Kidney epithelial cell (primary cell): ENCODE measurements around the gene PCSK2. TPM values are rescaled to one million over a fixed set of nuclear protein-coding genes. Genes with fewer than 3 reads are reported as not detected.

Experiments used
- DNase-seq: peaks from one replicate; pipeline ENCODE4 v3.0.0-alpha.2; 2010; ENCODE audit warnings: low read depth
- H3K27me3 ChIP-seq: 2 replicates; pipeline ENCODE4 v1.6.0; 2011; ENCODE audit warnings: low read length; ENCODE audit not compliant: control insufficient read depth, insufficient read depth
- H3K36me3 ChIP-seq: 2 replicates; pipeline ENCODE4 v1.5.1; 2011; ENCODE audit warnings: low read length; ENCODE audit not compliant: control insufficient read depth, insufficient read depth
- H3K4me3 ChIP-seq: 2 replicates; pipeline ENCODE4 v1.5.1; 2011; ENCODE audit warnings: low read depth, mild to moderate bottlenecking, control low read depth, low read length
- total RNA-seq: library from RNA; depleted of rRNA; stranded (reverse); fragments of >200 nt; gene quantifications from 2 replicates; pipeline ENCODE4 v1.2.3, GENCODE V29; 2015
- TF ChIP-seq, protein P1 (sequence below): IDR thresholded peaks from 2 replicates; pipeline ENCODE4 v1.5.1; 2011; ENCODE audit warnings: mild to moderate bottlenecking, moderate library complexity, low read length, control low read depth, inconsistent platforms; ENCODE audit not compliant: insufficient read depth, poor library complexity, severe bottlenecking

The PCSK2 gene
- total RNA-seq, 1 donor from 2014 or later = 0.04 TPM

DNA sequence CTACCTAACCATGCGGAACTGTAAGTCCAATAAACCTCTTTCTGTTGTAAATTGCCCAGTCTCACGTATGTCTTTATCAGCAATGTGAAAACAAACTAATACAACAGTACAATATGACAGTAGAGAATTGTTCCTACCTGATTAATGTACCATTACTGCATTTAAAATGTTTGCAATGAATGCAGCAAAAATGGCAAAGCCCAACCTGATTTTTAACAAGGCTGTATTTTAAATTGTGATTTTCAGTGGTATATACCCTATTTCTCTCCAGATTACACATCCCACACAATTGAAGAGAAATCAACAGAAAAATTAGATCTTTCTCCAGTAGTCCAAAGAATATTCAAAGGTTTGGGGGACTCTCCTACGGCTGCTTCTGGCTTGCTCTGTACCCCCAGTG lies 3.3 kb upstream of the PCSK2 start:
- Histone ChIP-seq H3K27me3 (peaks cover 28% of the 10 kb centered on the region), H3K36me3 (no peaks in the 10 kb centered on the region), H3K4me3 (no peak overlapping the region)
- no peak for DNase-seq
- TF ChIP-seq, protein P1, sequence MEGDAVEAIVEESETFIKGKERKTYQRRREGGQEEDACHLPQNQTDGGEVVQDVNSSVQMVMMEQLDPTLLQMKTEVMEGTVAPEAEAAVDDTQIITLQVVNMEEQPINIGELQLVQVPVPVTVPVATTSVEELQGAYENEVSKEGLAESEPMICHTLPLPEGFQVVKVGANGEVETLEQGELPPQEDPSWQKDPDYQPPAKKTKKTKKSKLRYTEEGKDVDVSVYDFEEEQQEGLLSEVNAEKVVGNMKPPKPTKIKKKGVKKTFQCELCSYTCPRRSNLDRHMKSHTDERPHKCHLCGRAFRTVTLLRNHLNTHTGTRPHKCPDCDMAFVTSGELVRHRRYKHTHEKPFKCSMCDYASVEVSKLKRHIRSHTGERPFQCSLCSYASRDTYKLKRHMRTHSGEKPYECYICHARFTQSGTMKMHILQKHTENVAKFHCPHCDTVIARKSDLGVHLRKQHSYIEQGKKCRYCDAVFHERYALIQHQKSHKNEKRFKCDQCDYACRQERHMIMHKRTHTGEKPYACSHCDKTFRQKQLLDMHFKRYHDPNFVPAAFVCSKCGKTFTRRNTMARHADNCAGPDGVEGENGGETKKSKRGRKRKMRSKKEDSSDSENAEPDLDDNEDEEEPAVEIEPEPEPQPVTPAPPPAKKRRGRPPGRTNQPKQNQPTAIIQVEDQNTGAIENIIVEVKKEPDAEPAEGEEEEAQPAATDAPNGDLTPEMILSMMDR = no peak

DNA sequence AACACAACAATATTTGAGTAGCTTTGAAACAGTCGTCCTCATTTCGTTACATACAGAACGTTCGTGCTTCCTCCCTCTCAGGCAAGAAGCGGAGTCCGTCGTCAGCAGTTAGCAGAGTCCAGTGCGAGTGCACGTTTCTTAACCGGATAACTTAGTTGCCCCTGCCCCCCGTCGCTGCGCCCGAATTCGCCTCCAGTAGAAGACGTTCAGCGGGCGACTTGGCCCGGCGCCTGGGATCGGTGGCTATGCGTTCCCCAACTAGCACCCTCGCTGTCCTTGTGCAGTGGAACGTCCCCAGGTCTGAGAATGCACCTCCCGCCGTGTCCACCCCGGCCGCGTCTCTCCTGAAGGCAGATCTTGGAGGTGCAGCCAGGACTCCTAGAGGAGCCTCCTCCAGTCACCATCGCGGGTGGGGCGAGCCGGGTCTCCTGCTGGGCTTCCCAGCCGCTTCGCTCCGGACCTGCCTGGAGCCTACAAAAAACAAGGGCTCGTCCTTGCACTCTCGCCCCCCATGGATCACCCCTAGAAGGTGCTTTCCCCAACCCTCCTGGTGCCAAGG lies 910 bp upstream of the PCSK2 start:
- peak overlapping the region; percentile 34 for H3K4me3 ChIP-seq
- H3K27me3 ChIP-seq = peaks cover 38% of the 10 kb centered on the region

DNA sequence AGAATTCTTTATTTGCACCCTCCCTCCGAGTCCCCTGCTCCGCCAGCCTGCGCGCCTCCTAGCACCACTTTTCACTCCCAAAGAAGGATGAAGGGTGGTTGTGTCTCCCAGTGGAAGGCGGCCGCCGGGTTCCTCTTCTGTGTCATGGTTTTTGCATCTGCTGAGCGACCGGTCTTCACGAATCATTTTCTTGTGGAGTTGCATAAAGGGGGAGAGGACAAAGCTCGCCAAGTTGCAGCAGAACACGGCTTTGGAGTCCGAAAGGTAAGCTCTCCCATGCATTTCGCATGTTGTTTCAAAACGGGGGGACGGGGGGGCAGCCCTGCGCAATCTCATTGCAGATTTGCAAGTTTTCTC lies 357 bp downstream of the PCSK2 start:
- no peak for DNase-seq
- Histone ChIP-seq H3K4me3 (no peak overlapping the region), H3K27me3 (peaks cover 40% of the 10 kb centered on the region), H3K36me3 (no peaks in the 10 kb centered on the region)
- TF ChIP-seq, protein P1 = no peak

More for the DNA sequence above, 910 bp upstream of the PCSK2 start:
- TF ChIP-seq, protein P1 = no peak
- no peaks in the 10 kb centered on the region for H3K36me3 ChIP-seq
- no peak for DNase-seq

DNA sequence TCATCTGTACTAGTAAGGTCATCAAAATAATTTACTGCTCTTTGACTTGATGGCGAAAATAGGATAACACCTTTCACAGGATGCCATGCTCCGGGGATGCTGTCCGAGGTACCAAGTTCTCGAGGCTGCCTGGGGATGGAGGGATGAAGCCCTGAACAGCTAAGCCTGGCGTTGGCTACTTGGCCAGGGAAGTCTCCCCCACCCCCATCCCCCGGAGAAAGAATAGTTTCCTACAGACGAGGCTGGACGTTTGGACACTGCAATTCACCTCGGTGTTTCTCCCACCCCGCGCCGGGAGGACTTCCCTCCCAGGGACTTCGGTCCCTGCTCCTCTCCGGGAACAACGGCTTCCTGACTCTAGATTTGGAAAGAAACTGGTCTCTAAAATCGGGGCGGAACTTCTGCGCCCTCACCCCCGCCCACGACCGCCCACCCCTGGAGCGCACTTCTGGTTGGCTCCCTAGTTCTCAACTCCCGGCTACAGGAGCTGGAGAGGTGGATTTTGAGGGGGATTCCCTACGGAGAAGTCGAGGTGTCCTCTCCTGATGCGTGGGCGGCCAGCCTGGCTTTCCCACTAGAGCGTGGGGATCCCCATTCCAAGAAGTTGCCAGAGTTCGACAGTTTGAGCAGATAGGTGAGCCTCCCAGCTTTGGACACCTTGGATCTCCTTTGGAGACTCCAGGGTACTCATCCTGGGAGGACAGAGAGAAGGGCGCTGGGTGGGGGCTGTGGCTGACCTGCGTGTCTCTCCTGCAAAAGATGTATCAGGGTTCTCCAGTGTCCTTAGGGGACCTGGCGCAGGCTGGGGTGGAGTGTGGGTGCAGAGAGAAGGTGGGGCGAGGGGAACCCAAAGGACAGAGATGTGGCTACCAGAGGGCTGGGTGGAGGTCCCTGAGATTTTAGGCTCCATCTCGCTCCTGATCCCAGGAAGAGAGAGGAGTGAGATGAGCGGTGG lies 1.1 kb downstream of the PCSK2 start:
- DNase-seq = no peak
- no peak overlapping the region for H3K4me3 ChIP-seq

DNA sequence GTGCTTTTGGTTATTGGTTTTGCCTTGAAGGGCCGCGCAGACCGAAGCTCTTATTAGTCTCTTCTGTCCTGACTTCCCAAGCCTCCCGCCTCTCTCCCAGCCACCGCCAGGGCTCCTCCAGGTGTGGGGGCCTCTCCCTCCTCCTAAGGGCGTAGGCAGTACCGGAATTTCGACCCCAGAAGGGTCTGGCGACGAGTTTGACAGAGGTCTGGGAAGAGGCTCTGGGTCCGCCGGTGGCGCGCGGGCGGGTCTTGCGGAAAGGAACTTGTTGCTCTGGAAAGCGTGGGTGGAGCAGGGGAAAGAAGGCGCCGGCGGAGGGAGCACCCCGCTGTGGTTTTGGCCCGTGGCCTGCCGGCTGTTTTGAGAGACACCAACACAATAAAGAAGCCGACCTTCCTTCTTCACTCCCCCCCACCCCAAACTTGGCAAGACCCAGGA lies 1.8 kb downstream of the PCSK2 start:
- no peak overlapping the region for H3K4me3 ChIP-seq
- no peak for DNase-seq
- peaks cover 40% of the 10 kb centered on the region for H3K27me3 ChIP-seq
- no peaks in the 10 kb centered on the region for H3K36me3 ChIP-seq
- TF ChIP-seq, protein P1 = no peak

More for the DNA sequence above, 1.1 kb downstream of the PCSK2 start:
- no peaks in the 10 kb centered on the region for H3K36me3 ChIP-seq
- peaks cover 40% of the 10 kb centered on the region for H3K27me3 ChIP-seq
- TF ChIP-seq, protein P1 = no peak
